ENCODE data around the gene FAM120A.

Gene FAM120A

GRCh38 chr9:93582115-93582514 lies 130.6 kb downstream of the FAM120A start:
- H3K4me1 ChIP-seq (ENCODE audit: control insufficient read depth, insufficient read depth, low read length): peaks cover 4% of the 10 kb centered on the region; the same call in 1 of the 2 replicates
- no peak for DNase-seq (ENCODE audit: low read depth, low spot score)
- no CpG with 5 or more reads among the region's 5 CpGs for WGBS (ENCODE audit: insufficient coverage, insufficient read length)
- no peak overlapping the region for H3K27ac ChIP-seq (ENCODE audit: low read length)
- H3K9me3 ChIP-seq (ENCODE audit: control insufficient read depth, insufficient read depth, low read length): no peaks in the 10 kb centered on the region
- no peaks in the 10 kb centered on the region for H3K27me3 ChIP-seq (ENCODE audit: control insufficient read depth, insufficient read depth, low read length)
- no peak overlapping the region for H3K4me3 ChIP-seq (ENCODE audit: low read length)
- no peaks in the 10 kb centered on the region for H3K36me3 ChIP-seq (ENCODE audit: control insufficient read depth, insufficient read depth, low read length)

- no peak overlapping the region for H3K4me3 ChIP-seq (ENCODE audit: low read length)
- H3K4me1 ChIP-seq (ENCODE audit: control insufficient read depth, insufficient read depth, low read length): peaks cover 4% of the 10 kb centered on the region; the same call in 1 of the 2 replicates
- H3K36me3 ChIP-seq (ENCODE audit: control insufficient read depth, insufficient read depth, low read length): no peaks in the 10 kb centered on the region
- no peak for DNase-seq (ENCODE audit: low read depth, low spot score)
- H3K27me3 ChIP-seq (ENCODE audit: control insufficient read depth, insufficient read depth, low read length): no peaks in the 10 kb centered on the region
- no CpG with 5 or more reads among the region's 3 CpGs for WGBS (ENCODE audit: insufficient coverage, insufficient read length)
- no peak overlapping the region for H3K27ac ChIP-seq (ENCODE audit: low read length)
- H3K9me3 ChIP-seq (ENCODE audit: control insufficient read depth, insufficient read depth, low read length): no peaks in the 10 kb centered on the region
Measured at GRCh38 chr9:93582550-93582949, 131.1 kb downstream of the FAM120A start.

GRCh38 chr9:93585259-93585658 lies 133.8 kb downstream of the FAM120A start:
- Histone ChIP-seq H3K9me3 (ENCODE audit: control insufficient read depth, insufficient read depth, low read length) (no peaks in the 10 kb centered on the region), H3K4me3 (ENCODE audit: low read length) (no peak overlapping the region), H3K27me3 (ENCODE audit: control insufficient read depth, insufficient read depth, low read length) (no peaks in the 10 kb centered on the region), H3K4me1 (ENCODE audit: control insufficient read depth, insufficient read depth, low read length) (0 out of 2 replicates have a peak, but pooled peaks cover 4% of the 10 kb centered on the region), H3K27ac (ENCODE audit: low read length) (no peak overlapping the region), H3K36me3 (ENCODE audit: control insufficient read depth, insufficient read depth, low read length) (no peaks in the 10 kb centered on the region)
- DNase-seq (ENCODE audit: low read depth, low spot score): no peak
- no CpG with 5 or more reads among the region's 4 CpGs for WGBS (ENCODE audit: insufficient coverage, insufficient read length)

GRCh38 chr9:93585695-93586094 lies 134.2 kb downstream of the FAM120A start:
- Histone ChIP-seq H3K27me3 (ENCODE audit: control insufficient read depth, insufficient read depth, low read length) (no peaks in the 10 kb centered on the region), H3K9me3 (ENCODE audit: control insufficient read depth, insufficient read depth, low read length) (no peaks in the 10 kb centered on the region), H3K27ac (ENCODE audit: low read length) (no peak overlapping the region), H3K4me3 (ENCODE audit: low read length) (no peak overlapping the region; the same call in 1 of the 2 replicates), H3K4me1 (ENCODE audit: control insufficient read depth, insufficient read depth, low read length) (0 out of 2 replicates have a peak, but pooled peaks cover 4% of the 10 kb centered on the region), H3K36me3 (ENCODE audit: control insufficient read depth, insufficient read depth, low read length) (no peaks in the 10 kb centered on the region)
- no CpG with 5 or more reads among the region's 4 CpGs for WGBS (ENCODE audit: insufficient coverage, insufficient read length)
- DNase-seq (ENCODE audit: low read depth, low spot score): no peak

GRCh38 chr9:93586290-93587057 lies 135.0 kb downstream of the FAM120A start:
- DNase-seq (ENCODE audit: low read depth, low spot score): no peak
- Histone ChIP-seq H3K27ac (ENCODE audit: low read length) (no peak overlapping the region), H3K9me3 (ENCODE audit: control insufficient read depth, insufficient read depth, low read length) (no peaks in the 10 kb centered on the region), H3K4me3 (ENCODE audit: low read length) (no peak overlapping the region), H3K27me3 (ENCODE audit: control insufficient read depth, insufficient read depth, low read length) (no peaks in the 10 kb centered on the region), H3K4me1 (ENCODE audit: control insufficient read depth, insufficient read depth, low read length) (0 out of 2 replicates have a peak, but pooled peaks cover 4% of the 10 kb centered on the region), H3K36me3 (ENCODE audit: control insufficient read depth, insufficient read depth, low read length) (no peaks in the 10 kb centered on the region)
- WGBS (ENCODE audit: insufficient coverage, insufficient read length): no CpG with 5 or more reads among the region's 13 CpGs

GRCh38 chr9:93587284-93587650 lies 135.8 kb downstream of the FAM120A start:
- H3K36me3 ChIP-seq (ENCODE audit: control insufficient read depth, insufficient read depth, low read length): no peaks in the 10 kb centered on the region
- no peak overlapping the region for H3K27ac ChIP-seq (ENCODE audit: low read length)
- no peak for DNase-seq (ENCODE audit: low read depth, low spot score)
- no peaks in the 10 kb centered on the region for H3K27me3 ChIP-seq (ENCODE audit: control insufficient read depth, insufficient read depth, low read length)
- H3K4me3 ChIP-seq (ENCODE audit: low read length): no peak overlapping the region
- no peaks in the 10 kb centered on the region for H3K9me3 ChIP-seq (ENCODE audit: control insufficient read depth, insufficient read depth, low read length)
- H3K4me1 ChIP-seq (ENCODE audit: control insufficient read depth, insufficient read depth, low read length): peaks cover 3% of the 10 kb centered on the region; the same call in 1 of the 2 replicates
- no CpG with 5 or more reads among the region's 7 CpGs for WGBS (ENCODE audit: insufficient coverage, insufficient read length)

GRCh38 chr9:93587651-93588347 lies 136.3 kb downstream of the FAM120A start:
- H3K27ac ChIP-seq (ENCODE audit: low read length): no peak overlapping the region
- no CpG with 5 or more reads among the region's 11 CpGs for WGBS (ENCODE audit: insufficient coverage, insufficient read length)
- H3K4me1 ChIP-seq (ENCODE audit: control insufficient read depth, insufficient read depth, low read length): peaks cover 1% of the 10 kb centered on the region; the same call in 1 of the 2 replicates
- H3K36me3 ChIP-seq (ENCODE audit: control insufficient read depth, insufficient read depth, low read length): no peaks in the 10 kb centered on the region
- no peaks in the 10 kb centered on the region for H3K9me3 ChIP-seq (ENCODE audit: control insufficient read depth, insufficient read depth, low read length)
- H3K4me3 ChIP-seq (ENCODE audit: low read length): no peak overlapping the region
- no peak for DNase-seq (ENCODE audit: low read depth, low spot score)
- H3K27me3 ChIP-seq (ENCODE audit: control insufficient read depth, insufficient read depth, low read length): no peaks in the 10 kb centered on the region

GRCh38 chr9:93588641-93589609 lies 137.4 kb downstream of the FAM120A start:
- Histone ChIP-seq H3K36me3 (ENCODE audit: control insufficient read depth, insufficient read depth, low read length) (no peaks in the 10 kb centered on the region), H3K27ac (ENCODE audit: low read length) (no peak overlapping the region), H3K9me3 (ENCODE audit: control insufficient read depth, insufficient read depth, low read length) (no peaks in the 10 kb centered on the region), H3K4me1 (ENCODE audit: control insufficient read depth, insufficient read depth, low read length) (peaks cover 1% of the 10 kb centered on the region; the same call in 1 of the 2 replicates), H3K4me3 (ENCODE audit: low read length) (no peak overlapping the region), H3K27me3 (ENCODE audit: control insufficient read depth, insufficient read depth, low read length) (no peaks in the 10 kb centered on the region)
- no peak for DNase-seq (ENCODE audit: low read depth, low spot score)
- WGBS (ENCODE audit: insufficient coverage, insufficient read length): no CpG with 5 or more reads among the region's 12 CpGs

GRCh38 chr9:93589688-93590087 lies 138.2 kb downstream of the FAM120A start:
- no peak for DNase-seq (ENCODE audit: low read depth, low spot score)
- Histone ChIP-seq H3K9me3 (ENCODE audit: control insufficient read depth, insufficient read depth, low read length) (no peaks in the 10 kb centered on the region), H3K27ac (ENCODE audit: low read length) (no peak overlapping the region), H3K4me3 (ENCODE audit: low read length) (no peak overlapping the region), H3K36me3 (ENCODE audit: control insufficient read depth, insufficient read depth, low read length) (no peaks in the 10 kb centered on the region), H3K4me1 (ENCODE audit: control insufficient read depth, insufficient read depth, low read length) (peaks cover 1% of the 10 kb centered on the region; the same call in 1 of the 2 replicates), H3K27me3 (ENCODE audit: control insufficient read depth, insufficient read depth, low read length) (no peaks in the 10 kb centered on the region)
- WGBS (ENCODE audit: insufficient coverage, insufficient read length): no CpG with 5 or more reads among the region's 8 CpGs

Measured in iPS DF 6.9 (cell line).